Heart right ventricle (tissue), 16 donors: Measurements from ENCODE around the gene RNF208. TPM values are rescaled to one million over a fixed set of nuclear protein-coding genes. Genes with fewer than 3 reads are reported as not detected.

ENCODE experiments used
- ATAC-seq, 8 donors: fragments of 200-7000 bp; cut with Tn5 transposase; one replicate each; pipeline ENCODE4 v1.9.1; 2020; ENCODE audit warnings: mild to moderate bottlenecking in 8 of 8, moderate library complexity in 8 of 8, moderate number of reproducible peaks in 1 of 8
- DNase-seq, 2 donors: peaks; one replicate each; pipeline ENCODE4 v3.0.0-alpha.2; 2020
- H3K27ac ChIP-seq, 10 donors: fragments of 200-600 bp; sonication (generic) in 2 of 10; one replicate each; pipeline versions ENCODE4 v1.5.0 to v1.8.0; 2020 to 2022; ENCODE audit warnings: mild to moderate bottlenecking in 3 of 10
- H3K27me3 ChIP-seq, 7 donors: fragments of 200-600 bp; one replicate each; pipeline ENCODE4 v1.8.0; 2021 to 2022; ENCODE audit warnings: mild to moderate bottlenecking in 2 of 7
- H3K36me3 ChIP-seq, 9 donors: fragments of 200-600 bp; sonication (generic) in 1 of 9; one replicate each; pipeline versions ENCODE4 v1.5.0 to v1.8.0; 2020 to 2022; ENCODE audit warnings: mild to moderate bottlenecking in 2 of 9
- H3K4me1 ChIP-seq, 9 donors: fragments of 200-600 bp; sonication (generic) in 1 of 9; one replicate each; pipeline versions ENCODE4 v1.5.0 to v1.8.0; 2020 to 2022; ENCODE audit warnings: mild to moderate bottlenecking in 4 of 9
- H3K4me3 ChIP-seq, 10 donors: fragments of 200-600 bp; sonication (generic) in 2 of 10; one replicate each; pipeline versions ENCODE4 v1.5.0 to v1.8.0; 2020 to 2022; ENCODE audit warnings: mild to moderate bottlenecking in 7 of 10, moderate library complexity in 2 of 10
- H3K9me3 ChIP-seq, 11 donors: fragments of 200-600 bp in 10 of 11; sonication (generic) in 2 of 11; one replicate each; pipeline versions ENCODE4 v1.5.0 to v1.8.0; 2013 to 2022; ENCODE audit warnings: mild to moderate bottlenecking in 2 of 11, control low read depth in 1 of 11, moderate library complexity in 1 of 11
- WGBS, 2 donors: extraction: QIAGEN DNeasy Blood & Tissue Kit; methylation state at CpG; one replicate each; pipeline ENCODE4 v1.1.7; 2013; ENCODE audit warnings: inconsistent platforms in 1 of 2; 5-methylcytosine and 5-hydroxymethylcytosine counted together
- intact Hi-C, 10 donors: fragments of 100-400 bp; cut with DNase I; formaldehyde crosslinking; loops; one replicate each; pipeline versions ENCODE4 v1.11.1 to v1.14.2; 2022
- polyA plus RNA-seq, 2 donors: library from polyadenylated mRNA; stranded (reverse); fragments of 200-250 nt; gene quantifications; one replicate each; pipeline ENCODE4 v1.2.3, GENCODE V29; 2013
- total RNA-seq, 10 donors: library from RNA; stranded (reverse); fragmentation: NEBNext Ultra II Directional in 3 of 10; extraction: Animal tissue kit (Norgen Biotek cat#: 25700) in 3 of 10; gene quantifications; one replicate each; pipeline versions ENCODE4 v1.2.1 to v1.2.4, GENCODE V29; 2021 to 2023
- TF ChIP-seq, protein P1 (sequence below), 9 donors: fragments of 200-600 bp; sonication (generic) in 2 of 9; IDR thresholded peaks; one replicate each; pipeline versions ENCODE4 v1.5.0 to v1.8.0; 2021 to 2022; ENCODE audit warnings: antibody characterized with exemption in 9 of 9, mild to moderate bottlenecking in 5 of 9, moderate library complexity in 1 of 9
- donor health status: Arrhythmogenic right ventricular cardiomyopathy.
- donor health status: ischemic (EF 13 %, LVEDD 7.1; RV severe dilation, severe dysfunction).
- donor health status: healthy with polysubstance abuse.
- donor health status: DM: no; HTN: yes; CAD: no.
- donor health status: DM: no; HTN: no; CAD: no.
- donor health status: ischemic (EF 25% LVEDD 6.9; RV normal size, moderate dysfunction).
- donor health status: ischemic (EF 25% LVEDD 5.7; RV mildly dilated, moderate dysfunction).
- donor health status: healthy.
- donor health status: DM: yes; HTN: yes; CAD: no.
- donor health status: Ischemic cardiomyopathy.
- donor health status: ischemic (EF 35%, LVEDD 5.7; RV mildly dilated, moderate dysfunction).
- donor health status: nonischemic (EF 11% LVEDD 7.7; RV severe dilation, severe dysfunction).
- donor health status: DM: yes; HTN: yes; CAD: no.
- donor health status: PGD.
- donor health status: ischemic (EF 29% LVEDD 5.4; RV normal size, mild dysfunction).
- donor health status: nonischemic (EF 23%, LVEDD 6.1; RV moderate dilation, normal function).

RNF208 gene
- total and polyA plus RNA-seq, 12 donors, result 14.2 to 83.8 (median 24.1) TPM

DNA sequence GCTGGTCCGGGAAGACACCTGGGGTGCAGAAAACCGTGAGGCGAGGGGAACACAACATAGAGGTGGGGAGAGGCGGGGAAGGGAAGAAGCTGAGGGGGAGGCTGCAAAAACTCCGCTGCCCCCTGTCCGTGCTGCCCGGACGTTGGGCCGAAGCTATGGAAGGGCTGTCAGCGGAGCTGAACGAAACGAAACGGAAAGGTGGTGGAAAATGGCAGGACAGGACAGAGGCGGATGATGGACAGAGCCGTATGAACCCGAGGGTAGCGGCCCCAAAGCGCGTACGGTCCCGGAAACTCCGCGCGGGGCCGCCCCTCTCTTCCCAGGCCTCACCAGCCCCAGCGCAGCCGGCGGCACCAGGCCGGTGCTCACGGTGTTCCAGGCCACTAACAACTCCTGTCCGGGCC lies 34.0 kb downstream of the RNF208 start:
- peak in 3 of 8 donors; percentile 1 to 9 (median 7) for ATAC-seq
- Histone ChIP-seq H3K27ac (peak overlapping the region; percentile 94 to 100 (median 98)), H3K36me3 (peaks cover 0 to 67% (median 31%) of the 10 kb centered on the region in 9 donors), H3K4me1 (peaks cover 28 to 60% (median 45%) of the 10 kb centered on the region in 9 donors), H3K27me3 (no peaks in the 10 kb centered on the region), H3K9me3 (no peaks in the 10 kb centered on the region), H3K4me3 (peak overlapping the region; percentile 75 to 99 (median 98))
- TF ChIP-seq, protein P1, sequence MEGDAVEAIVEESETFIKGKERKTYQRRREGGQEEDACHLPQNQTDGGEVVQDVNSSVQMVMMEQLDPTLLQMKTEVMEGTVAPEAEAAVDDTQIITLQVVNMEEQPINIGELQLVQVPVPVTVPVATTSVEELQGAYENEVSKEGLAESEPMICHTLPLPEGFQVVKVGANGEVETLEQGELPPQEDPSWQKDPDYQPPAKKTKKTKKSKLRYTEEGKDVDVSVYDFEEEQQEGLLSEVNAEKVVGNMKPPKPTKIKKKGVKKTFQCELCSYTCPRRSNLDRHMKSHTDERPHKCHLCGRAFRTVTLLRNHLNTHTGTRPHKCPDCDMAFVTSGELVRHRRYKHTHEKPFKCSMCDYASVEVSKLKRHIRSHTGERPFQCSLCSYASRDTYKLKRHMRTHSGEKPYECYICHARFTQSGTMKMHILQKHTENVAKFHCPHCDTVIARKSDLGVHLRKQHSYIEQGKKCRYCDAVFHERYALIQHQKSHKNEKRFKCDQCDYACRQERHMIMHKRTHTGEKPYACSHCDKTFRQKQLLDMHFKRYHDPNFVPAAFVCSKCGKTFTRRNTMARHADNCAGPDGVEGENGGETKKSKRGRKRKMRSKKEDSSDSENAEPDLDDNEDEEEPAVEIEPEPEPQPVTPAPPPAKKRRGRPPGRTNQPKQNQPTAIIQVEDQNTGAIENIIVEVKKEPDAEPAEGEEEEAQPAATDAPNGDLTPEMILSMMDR (IDR thresholded peaks at IDR 0.05), result no peak
- no peak for DNase-seq
- WGBS, 2 donors, result 0% methylated on average over 27 to 31 of the region's 31 CpGs
- intact Hi-C loops, result loop anchor here (1.0 to 10.0 kb wide), 7 partner anchors 17 to 53 kb away; partner anchors contain the start of genes RNF208 (in 5 of the 10), CYSRT1 (in 2 of the 10), GRIN1 (in 2 of the 10) and NDOR1 (in 1 of the 10)

DNA sequence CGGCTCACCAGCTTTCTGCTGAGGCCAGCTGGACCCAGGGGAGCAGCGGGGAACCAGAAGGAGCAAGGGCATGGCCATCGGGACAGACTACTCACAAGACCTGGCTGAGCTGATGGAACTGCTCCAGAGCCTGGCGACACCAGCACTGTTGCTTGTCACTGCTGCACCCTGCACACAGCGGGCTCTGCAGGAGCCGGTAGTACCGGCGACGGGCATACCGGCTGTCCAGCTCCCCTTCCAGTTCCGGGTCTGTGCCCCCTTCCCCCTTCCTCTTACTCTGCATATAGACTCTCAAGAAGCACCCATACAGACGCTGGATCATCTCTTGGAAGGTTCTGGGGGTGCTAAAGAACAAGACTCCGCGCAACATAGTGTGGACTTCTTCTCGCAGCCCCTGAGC lies 34.7 kb downstream of the RNF208 start:
- 84% methylated on average over 15 of the region's 15 CpGs for WGBS, 2 donors
- Histone ChIP-seq H3K27me3 (no peaks in the 10 kb centered on the region), H3K9me3 (no peaks in the 10 kb centered on the region), H3K27ac (no peak overlapping the region), H3K36me3 (peaks cover 0 to 72% (median 39%) of the 10 kb centered on the region in 9 donors), H3K4me1 (peaks cover 28 to 60% (median 45%) of the 10 kb centered on the region in 9 donors), H3K4me3 (peak overlapping the region; percentile 75 to 99 (median 98))
- ATAC-seq (no peak), DNase-seq (no peak)
- TF ChIP-seq, protein P1 (IDR thresholded peaks at IDR 0.05), result no peak
- intact Hi-C loops, result loop anchor here in 5 of 10 donors (5.0 to 10.0 kb wide), 3 partner anchors 35 to 53 kb away; partner anchors contain the start of genes GRIN1 (in 2 of the 5), RNF208 (in 2 of the 5), CYSRT1 (in 1 of the 5) and RNF224 (in 1 of the 5)

DNA sequence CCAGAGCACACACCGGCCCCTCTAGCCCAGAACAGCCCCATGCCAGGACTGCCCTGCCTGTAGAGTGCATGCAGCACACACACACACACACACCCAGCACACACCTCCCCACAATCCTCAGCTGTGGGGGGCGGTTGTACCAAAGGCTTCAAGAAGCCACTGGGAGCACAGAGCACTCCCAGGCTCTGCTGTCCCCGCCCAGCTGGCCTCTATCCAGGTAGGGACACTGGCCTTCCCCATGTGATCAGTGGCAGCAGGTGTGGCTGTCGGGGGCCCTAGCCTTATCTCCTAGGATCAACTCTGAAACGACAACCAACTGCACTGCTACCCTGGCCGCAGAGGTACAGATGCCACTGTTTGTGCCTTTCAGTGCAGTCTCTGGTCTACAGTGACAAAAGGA lies 35.7 kb downstream of the RNF208 start:
- no peak for DNase-seq
- no peak for ATAC-seq
- no peaks in the 10 kb centered on the region for H3K27me3 ChIP-seq
- peaks cover 28 to 54% (median 44%) of the 10 kb centered on the region in 9 donors for H3K4me1 ChIP-seq
- intact Hi-C loops, result loop anchor here in 5 of 10 donors (5.0 to 10.0 kb wide), 3 partner anchors 36 to 52 kb away; partner anchors contain the start of genes GRIN1 (in 2 of the 5), RNF208 (in 2 of the 5), CYSRT1 (in 1 of the 5) and RNF224 (in 1 of the 5)
- 72 to 80% methylated on average over 6 of the region's 6 CpGs for WGBS, 2 donors
- H3K36me3 ChIP-seq, result peaks cover 0 to 73% (median 43%) of the 10 kb centered on the region in 9 donors
- H3K27ac ChIP-seq, result no peak overlapping the region
- no peaks in the 10 kb centered on the region for H3K9me3 ChIP-seq
- TF ChIP-seq, protein P1 (IDR thresholded peaks at IDR 0.05), result no peak
- H3K4me3 ChIP-seq, result peak overlapping the region in 2 of 10 donors; percentile 98

DNA sequence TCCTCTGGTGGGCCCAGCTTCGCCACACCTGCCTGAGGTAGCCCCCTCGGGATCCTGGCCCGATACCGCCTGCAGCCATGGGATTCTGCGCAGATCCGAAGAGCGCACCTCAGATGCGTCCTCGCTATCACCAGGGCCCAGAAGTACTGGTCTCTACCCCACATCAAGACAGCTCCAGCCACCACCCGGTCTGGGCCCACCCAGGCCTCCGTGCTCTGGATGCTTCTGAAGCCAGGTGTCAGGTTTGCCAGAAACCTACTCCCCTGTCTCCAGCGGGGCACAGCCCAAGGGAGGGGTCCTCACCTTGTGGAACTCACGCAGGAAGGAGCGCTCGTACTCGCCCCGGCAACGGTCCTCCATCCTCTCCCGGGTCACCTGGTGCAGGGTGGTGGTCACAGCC lies 36.1 kb downstream of the RNF208 start:
- no peak overlapping the region for H3K27ac ChIP-seq
- TF ChIP-seq, protein P1 (IDR thresholded peaks at IDR 0.05), result no peak
- H3K36me3 ChIP-seq, result peaks cover 0 to 73% (median 44%) of the 10 kb centered on the region in 9 donors
- no peaks in the 10 kb centered on the region for H3K9me3 ChIP-seq
- no peak overlapping the region for H3K4me3 ChIP-seq
- no peak for DNase-seq
- no peaks in the 10 kb centered on the region for H3K27me3 ChIP-seq
- peaks cover 27 to 50% (median 42%) of the 10 kb centered on the region in 9 donors for H3K4me1 ChIP-seq
- ATAC-seq, result no peak
- intact Hi-C loops, result loop anchor here in 5 of 10 donors (5.0 to 10.0 kb wide), 3 partner anchors 36 to 51 kb away; partner anchors contain the start of genes GRIN1 (in 2 of the 5), RNF208 (in 2 of the 5), CYSRT1 (in 1 of the 5) and RNF224 (in 1 of the 5)
- 93 to 95% methylated on average over 19 of the region's 19 CpGs for WGBS, 2 donors
